Lower lobe of right lung (tissue), 2 donors: ENCODE data around the gene GFPT2. TPM values are rescaled to one million over a fixed set of nuclear protein-coding genes. Genes with fewer than 3 reads are reported as not detected.

Experiments
- ATAC-seq, 2 donors: fragments of 200-7000 bp; cut with Tn5 transposase; one replicate each; pipeline ENCODE4 v1.9.1; 2020 to 2022; ENCODE audit warnings: mild to moderate bottlenecking in 2 of 2, moderate library complexity in 2 of 2
- DNase-seq: peaks from one replicate; pipeline ENCODE4 v3.0.0-alpha.2; 2020
- H3K27ac ChIP-seq: fragments of 200-600 bp; one replicate; pipeline ENCODE4 v1.8.0; 2022
- H3K27me3 ChIP-seq: fragments of 200-600 bp; one replicate; pipeline ENCODE4 v1.8.0; 2022; ENCODE audit warnings: low read depth
- H3K36me3 ChIP-seq: fragments of 200-600 bp; one replicate; pipeline ENCODE4 v1.8.0; 2022; ENCODE audit warnings: mild to moderate bottlenecking
- H3K4me1 ChIP-seq: fragments of 200-600 bp; one replicate; pipeline ENCODE4 v1.8.0; 2022
- H3K4me3 ChIP-seq: fragments of 200-600 bp; one replicate; pipeline ENCODE4 v1.8.0; 2022; ENCODE audit warnings: mild to moderate bottlenecking
- H3K9me3 ChIP-seq: fragments of 200-600 bp; one replicate; pipeline ENCODE4 v1.8.0; 2022
- intact Hi-C: fragments of 100-400 bp; cut with DNase I; formaldehyde crosslinking; loops from one replicate; pipeline ENCODE4 v1.11.0; 2022
- total RNA-seq: library from RNA; stranded (reverse); fragmentation: NEBNext Ultra II Directional; extraction: Animal tissue kit (Norgen Biotek cat#: 25700); gene quantifications from one replicate; pipeline ENCODE4 v1.2.1, GENCODE V29; 2021
- TF ChIP-seq, protein P1 (sequence below): fragments of 200-600 bp; IDR thresholded peaks from one replicate; pipeline ENCODE4 v1.8.0; 2022; ENCODE audit warnings: antibody characterized with exemption, mild to moderate bottlenecking
- donor health status: DM: no; HTN: yes; CAD: no; lungs with severe emphysema.

Gene GFPT2
- total RNA-seq, 1 donor from 2014 or later = 13.4 TPM

DNA sequence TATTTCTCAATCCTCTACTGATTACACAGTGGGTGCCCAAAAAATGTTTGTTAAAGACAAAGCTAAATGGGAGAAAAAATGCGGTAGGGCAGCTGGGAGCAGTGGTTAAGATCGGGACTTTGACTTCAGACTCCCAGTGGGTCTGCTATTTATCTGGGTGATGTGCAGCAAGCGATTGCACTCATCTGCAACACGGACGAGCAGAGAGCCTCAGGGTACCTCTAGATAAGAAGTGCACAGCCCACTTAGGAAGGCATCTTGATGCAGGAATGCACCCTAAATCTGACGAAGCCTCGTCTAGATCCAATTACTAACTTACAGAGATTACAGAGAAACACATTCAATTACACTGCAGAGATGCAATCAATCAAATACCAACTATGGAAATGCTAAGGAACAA is 65.3 kb downstream of the GFPT2 start:
- intact Hi-C loops = no loop called here
- Histone ChIP-seq H3K4me3 (no peak overlapping the region), H3K4me1 (peaks cover 16% of the 10 kb centered on the region), H3K9me3 (peaks cover 4% of the 10 kb centered on the region), H3K27me3 (no peaks in the 10 kb centered on the region), H3K27ac (no peak overlapping the region), H3K36me3 (peaks cover 14% of the 10 kb centered on the region)
- no peak for DNase-seq
- TF ChIP-seq, protein P1, sequence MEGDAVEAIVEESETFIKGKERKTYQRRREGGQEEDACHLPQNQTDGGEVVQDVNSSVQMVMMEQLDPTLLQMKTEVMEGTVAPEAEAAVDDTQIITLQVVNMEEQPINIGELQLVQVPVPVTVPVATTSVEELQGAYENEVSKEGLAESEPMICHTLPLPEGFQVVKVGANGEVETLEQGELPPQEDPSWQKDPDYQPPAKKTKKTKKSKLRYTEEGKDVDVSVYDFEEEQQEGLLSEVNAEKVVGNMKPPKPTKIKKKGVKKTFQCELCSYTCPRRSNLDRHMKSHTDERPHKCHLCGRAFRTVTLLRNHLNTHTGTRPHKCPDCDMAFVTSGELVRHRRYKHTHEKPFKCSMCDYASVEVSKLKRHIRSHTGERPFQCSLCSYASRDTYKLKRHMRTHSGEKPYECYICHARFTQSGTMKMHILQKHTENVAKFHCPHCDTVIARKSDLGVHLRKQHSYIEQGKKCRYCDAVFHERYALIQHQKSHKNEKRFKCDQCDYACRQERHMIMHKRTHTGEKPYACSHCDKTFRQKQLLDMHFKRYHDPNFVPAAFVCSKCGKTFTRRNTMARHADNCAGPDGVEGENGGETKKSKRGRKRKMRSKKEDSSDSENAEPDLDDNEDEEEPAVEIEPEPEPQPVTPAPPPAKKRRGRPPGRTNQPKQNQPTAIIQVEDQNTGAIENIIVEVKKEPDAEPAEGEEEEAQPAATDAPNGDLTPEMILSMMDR = no peak
- ATAC-seq = no peak

- no peak overlapping the region for H3K27ac ChIP-seq
- H3K36me3 ChIP-seq = peaks cover 14% of the 10 kb centered on the region
- DNase-seq (no peak), ATAC-seq (no peak)
- H3K27me3 ChIP-seq = no peaks in the 10 kb centered on the region
- no peak overlapping the region for H3K4me3 ChIP-seq
- peaks cover 4% of the 10 kb centered on the region for H3K9me3 ChIP-seq
- H3K4me1 ChIP-seq = peaks cover 13% of the 10 kb centered on the region
- TF ChIP-seq, protein P1 = no peak
- intact Hi-C loops = no loop called here
These were observed 65.7 kb downstream of the GFPT2 start for GRCh38 chr5:180287404-180287803.

GRCh38 chr5:180284149-180284548 is 69.0 kb downstream of the GFPT2 start:
- Histone ChIP-seq H3K27me3 (no peaks in the 10 kb centered on the region), H3K4me1 (no peaks in the 10 kb centered on the region), H3K27ac (no peak overlapping the region), H3K4me3 (no peak overlapping the region), H3K9me3 (peaks cover 7% of the 10 kb centered on the region), H3K36me3 (peaks cover 29% of the 10 kb centered on the region)
- TF ChIP-seq, protein P1 = no peak
- intact Hi-C loops = no loop called here
- DNase-seq = no peak
- no peak for ATAC-seq

DNA sequence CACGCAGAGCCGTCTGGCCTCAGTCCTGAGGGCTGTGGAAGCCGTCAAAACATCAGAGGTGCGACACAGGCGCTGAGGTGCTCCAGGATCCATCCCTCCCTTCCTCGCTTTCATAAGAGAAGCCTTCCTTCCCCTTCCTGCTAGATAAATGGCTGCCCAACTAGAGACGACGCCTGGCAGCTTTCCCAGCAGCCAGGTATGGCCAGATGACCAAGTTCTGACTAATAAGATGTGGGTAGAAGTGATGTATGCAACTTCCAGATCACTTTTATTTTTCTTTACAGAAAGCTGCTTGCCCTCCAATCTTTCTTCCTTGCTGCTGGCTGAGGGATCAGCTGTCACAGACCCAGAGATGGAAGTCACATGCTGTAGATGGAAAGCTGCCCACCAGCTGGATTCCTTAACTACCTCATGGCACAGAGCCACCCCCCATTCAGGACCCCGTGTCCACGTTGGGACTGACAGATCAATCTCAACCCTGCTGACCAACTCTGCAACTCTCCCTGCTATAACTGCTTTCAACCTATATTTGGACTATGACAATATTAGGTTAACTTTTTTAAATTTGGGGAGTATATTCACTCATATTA is 70.0 kb downstream of the GFPT2 start:
- no peak for DNase-seq
- no peak for ATAC-seq
- TF ChIP-seq, protein P1 = no peak
- H3K4me1 ChIP-seq = no peaks in the 10 kb centered on the region
- peaks cover 40% of the 10 kb centered on the region for H3K36me3 ChIP-seq
- no peaks in the 10 kb centered on the region for H3K27me3 ChIP-seq
- no peak overlapping the region for H3K27ac ChIP-seq
- intact Hi-C loops = no loop called here
- no peak overlapping the region for H3K4me3 ChIP-seq
- H3K9me3 ChIP-seq = peaks cover 7% of the 10 kb centered on the region

GRCh38 chr5:180282281-180282680 is 70.9 kb downstream of the GFPT2 start:
- intact Hi-C loops = no loop called here
- no peak overlapping the region for H3K27ac ChIP-seq
- TF ChIP-seq, protein P1 = no peak

More at GRCh38 chr5:180282281-180282680, 70.9 kb downstream of the GFPT2 start:
- Histone ChIP-seq H3K4me3 (no peak overlapping the region), H3K4me1 (no peaks in the 10 kb centered on the region), H3K27me3 (no peaks in the 10 kb centered on the region), H3K36me3 (peaks cover 45% of the 10 kb centered on the region), H3K9me3 (peaks cover 7% of the 10 kb centered on the region)
- DNase-seq = no peak
- ATAC-seq = no peak
